ENCODE measurements around the gene ANKRD63.

Gene ANKRD63

GRCh38 chr15:40325188-40325587 lies 42.3 kb upstream of the ANKRD63 start:
- H3K27ac ChIP-seq (ENCODE audit: insufficient read depth, low read depth, low read length, poor library complexity, severe bottlenecking), result no peak overlapping the region
- no peak overlapping the region for H3K4me3 ChIP-seq (ENCODE audit: insufficient read depth, low read depth, low read length)
- H3K36me3 ChIP-seq (ENCODE audit: control insufficient read depth, insufficient read depth, low read length), result no peaks in the 10 kb centered on the region
- no peaks in the 10 kb centered on the region for H3K9me3 ChIP-seq (ENCODE audit: control insufficient read depth, low read length)
- H3K4me1 ChIP-seq (ENCODE audit: control insufficient read depth, insufficient read depth, low read length), result peaks cover 47% of the 10 kb centered on the region
- 78 to 83% methylated on average over 1 to 2 of the region's 2 CpGs for WGBS, 2 experiments
- peaks cover 33% of the 10 kb centered on the region for H3K27me3 ChIP-seq (ENCODE audit: control insufficient read depth, insufficient read depth, low read length, poor library complexity, severe bottlenecking)

GRCh38 chr15:40323953-40324937 lies 41.4 kb upstream of the ANKRD63 start:
- 1% methylated on average over 101 of the region's 101 CpGs for WGBS, 2 experiments
- Histone ChIP-seq H3K27ac (ENCODE audit: insufficient read depth, low read depth, low read length, poor library complexity, severe bottlenecking) (no peak overlapping the region), H3K27me3 (ENCODE audit: control insufficient read depth, insufficient read depth, low read length, poor library complexity, severe bottlenecking) (peaks cover 33% of the 10 kb centered on the region), H3K36me3 (ENCODE audit: control insufficient read depth, insufficient read depth, low read length) (no peaks in the 10 kb centered on the region), H3K9me3 (ENCODE audit: control insufficient read depth, low read length) (no peaks in the 10 kb centered on the region), H3K4me3 (ENCODE audit: insufficient read depth, low read depth, low read length) (peak overlapping the region; percentile 56), H3K4me1 (ENCODE audit: control insufficient read depth, insufficient read depth, low read length) (peaks cover 47% of the 10 kb centered on the region)

- Histone ChIP-seq H3K9me3 (ENCODE audit: control insufficient read depth, low read length) (no peaks in the 10 kb centered on the region), H3K27me3 (ENCODE audit: control insufficient read depth, insufficient read depth, low read length, poor library complexity, severe bottlenecking) (peaks cover 33% of the 10 kb centered on the region), H3K4me3 (ENCODE audit: insufficient read depth, low read depth, low read length) (peak within 1 kb of the TSS; percentile 56), H3K27ac (ENCODE audit: insufficient read depth, low read depth, low read length, poor library complexity, severe bottlenecking) (no peak within 1 kb of the TSS), H3K4me1 (ENCODE audit: control insufficient read depth, insufficient read depth, low read length) (peaks cover 42% of the 10 kb centered on the region), H3K36me3 (ENCODE audit: control insufficient read depth, insufficient read depth, low read length) (no peaks in the 10 kb centered on the region)
- WGBS, 2 experiments, result 0% methylated on average over 103 of the region's 103 CpGs
Measured at GRCh38 chr15:40323239-40323952, 40.5 kb upstream of the ANKRD63 start, which contains the start of gene INAFM2. TSS of gene INAFM2 (plus strand) at chr15:40323692. CDS start at chr15:40324056, 364 bp downstream.

DNA sequence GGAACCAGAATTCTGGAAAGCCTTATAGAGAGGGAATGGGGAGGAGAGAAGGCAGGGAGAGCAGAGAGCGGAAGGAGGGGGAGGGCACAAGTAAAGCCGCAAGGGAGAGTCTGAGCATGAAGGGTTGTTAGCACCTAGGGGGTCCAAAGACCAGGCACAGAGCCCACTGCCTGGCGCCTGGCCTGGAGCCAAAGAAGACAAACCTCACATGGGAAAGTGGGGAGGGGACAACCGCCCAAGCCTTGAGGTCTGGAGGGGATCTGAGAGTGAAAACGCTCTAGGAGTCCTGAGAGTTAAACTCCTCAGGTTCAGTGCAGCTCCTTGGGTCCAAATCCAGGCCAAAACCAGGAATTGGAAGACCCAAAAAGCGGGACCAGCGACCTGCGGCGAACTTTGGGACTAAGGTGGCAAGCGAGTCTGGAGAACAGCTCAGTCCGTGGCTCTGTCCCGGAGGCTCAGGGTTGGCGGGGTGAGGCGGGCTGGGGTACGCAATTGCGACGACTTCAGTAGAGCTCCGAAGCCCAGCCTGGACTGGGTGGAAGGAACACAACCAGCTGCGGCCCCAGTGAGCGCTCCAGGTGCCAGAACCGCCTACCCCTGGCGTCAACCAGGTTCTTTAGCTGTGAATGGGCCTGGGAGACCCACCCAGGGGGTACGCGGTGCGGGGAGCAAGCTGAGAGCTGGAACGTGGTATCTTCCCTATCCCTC lies 39.8 kb upstream of the ANKRD63 start:
- Histone ChIP-seq H3K4me3 (ENCODE audit: insufficient read depth, low read depth, low read length) (peak overlapping the region; percentile 56), H3K27me3 (ENCODE audit: control insufficient read depth, insufficient read depth, low read length, poor library complexity, severe bottlenecking) (peaks cover 33% of the 10 kb centered on the region), H3K27ac (ENCODE audit: insufficient read depth, low read depth, low read length, poor library complexity, severe bottlenecking) (no peak overlapping the region), H3K36me3 (ENCODE audit: control insufficient read depth, insufficient read depth, low read length) (no peaks in the 10 kb centered on the region), H3K9me3 (ENCODE audit: control insufficient read depth, low read length) (no peaks in the 10 kb centered on the region), H3K4me1 (ENCODE audit: control insufficient read depth, insufficient read depth, low read length) (peaks cover 35% of the 10 kb centered on the region)
- WGBS, 2 experiments, result 9% methylated on average over 26 of the region's 26 CpGs

DNA sequence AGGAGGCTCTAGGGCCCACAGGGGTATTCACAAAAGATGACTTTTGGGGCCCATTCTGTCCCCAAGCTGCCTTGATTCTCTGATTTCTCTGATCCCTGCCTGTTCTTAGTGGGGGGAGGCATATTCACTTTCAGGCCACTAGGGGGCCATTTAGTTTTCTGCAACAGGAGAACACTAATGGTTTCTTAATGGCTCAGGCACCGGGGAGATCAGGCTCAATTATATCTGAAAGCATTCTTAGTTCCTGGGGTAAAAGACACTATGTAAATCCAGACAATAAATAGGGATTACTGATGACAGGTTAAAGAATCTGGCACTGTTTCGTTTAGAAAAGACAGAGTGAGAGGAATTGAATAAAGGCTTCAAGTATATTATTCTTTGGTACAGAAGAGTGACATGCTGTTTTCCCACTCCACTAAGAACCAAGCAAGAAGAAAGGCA lies 38.1 kb upstream of the ANKRD63 start:
- WGBS, 2 experiments, result 16 to 22% methylated on average over 2 of the region's 2 CpGs
- no peaks in the 10 kb centered on the region for H3K9me3 ChIP-seq (ENCODE audit: control insufficient read depth, low read length)
- H3K4me1 ChIP-seq (ENCODE audit: control insufficient read depth, insufficient read depth, low read length), result peaks cover 19% of the 10 kb centered on the region
- H3K4me3 ChIP-seq (ENCODE audit: insufficient read depth, low read depth, low read length), result no peak overlapping the region
- H3K27ac ChIP-seq (ENCODE audit: insufficient read depth, low read depth, low read length, poor library complexity, severe bottlenecking), result no peak overlapping the region
- H3K36me3 ChIP-seq (ENCODE audit: control insufficient read depth, insufficient read depth, low read length), result no peaks in the 10 kb centered on the region
- peaks cover 33% of the 10 kb centered on the region for H3K27me3 ChIP-seq (ENCODE audit: control insufficient read depth, insufficient read depth, low read length, poor library complexity, severe bottlenecking)

DNA sequence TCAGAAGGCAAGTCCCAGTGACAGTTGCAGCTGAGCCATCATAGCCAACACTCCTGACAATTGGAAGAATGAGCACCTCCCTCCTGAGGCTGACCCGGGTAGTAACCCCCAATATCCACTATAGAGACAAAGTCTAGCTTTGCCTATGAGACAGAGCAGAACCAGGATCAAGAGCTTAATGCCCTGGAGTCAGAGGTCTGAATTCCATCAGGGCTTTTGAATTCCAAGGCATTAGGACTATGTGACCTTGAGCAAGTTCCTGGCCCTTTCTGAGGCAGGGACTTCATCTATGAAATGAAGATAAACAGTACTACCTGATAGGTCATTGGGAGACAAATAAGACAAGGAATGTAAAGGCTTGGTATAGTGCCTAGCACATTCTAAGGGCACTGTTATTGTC lies 37.5 kb upstream of the ANKRD63 start:
- WGBS, 2 experiments, result 76 to 82% methylated on average over 1 of the region's 1 CpG
- H3K27ac ChIP-seq (ENCODE audit: insufficient read depth, low read depth, low read length, poor library complexity, severe bottlenecking), result no peak overlapping the region
- H3K4me3 ChIP-seq (ENCODE audit: insufficient read depth, low read depth, low read length), result no peak overlapping the region
- H3K9me3 ChIP-seq (ENCODE audit: control insufficient read depth, low read length), result no peaks in the 10 kb centered on the region
- no peaks in the 10 kb centered on the region for H3K36me3 ChIP-seq (ENCODE audit: control insufficient read depth, insufficient read depth, low read length)
- H3K4me1 ChIP-seq (ENCODE audit: control insufficient read depth, insufficient read depth, low read length), result peaks cover 14% of the 10 kb centered on the region
- H3K27me3 ChIP-seq (ENCODE audit: control insufficient read depth, insufficient read depth, low read length, poor library complexity, severe bottlenecking), result peaks cover 28% of the 10 kb centered on the region

- WGBS, 2 experiments, result 95 to 99% methylated on average over 3 to 4 of the region's 4 CpGs
- Histone ChIP-seq H3K27me3 (ENCODE audit: control insufficient read depth, insufficient read depth, low read length, poor library complexity, severe bottlenecking) (peaks cover 10% of the 10 kb centered on the region), H3K36me3 (ENCODE audit: control insufficient read depth, insufficient read depth, low read length) (no peaks in the 10 kb centered on the region), H3K4me3 (ENCODE audit: insufficient read depth, low read depth, low read length) (no peak overlapping the region), H3K9me3 (ENCODE audit: control insufficient read depth, low read length) (no peaks in the 10 kb centered on the region), H3K4me1 (ENCODE audit: control insufficient read depth, insufficient read depth, low read length) (peaks cover 2% of the 10 kb centered on the region), H3K27ac (ENCODE audit: insufficient read depth, low read depth, low read length, poor library complexity, severe bottlenecking) (no peak overlapping the region)
Measured at GRCh38 chr15:40317580-40317979, 34.7 kb upstream of the ANKRD63 start.

DNA sequence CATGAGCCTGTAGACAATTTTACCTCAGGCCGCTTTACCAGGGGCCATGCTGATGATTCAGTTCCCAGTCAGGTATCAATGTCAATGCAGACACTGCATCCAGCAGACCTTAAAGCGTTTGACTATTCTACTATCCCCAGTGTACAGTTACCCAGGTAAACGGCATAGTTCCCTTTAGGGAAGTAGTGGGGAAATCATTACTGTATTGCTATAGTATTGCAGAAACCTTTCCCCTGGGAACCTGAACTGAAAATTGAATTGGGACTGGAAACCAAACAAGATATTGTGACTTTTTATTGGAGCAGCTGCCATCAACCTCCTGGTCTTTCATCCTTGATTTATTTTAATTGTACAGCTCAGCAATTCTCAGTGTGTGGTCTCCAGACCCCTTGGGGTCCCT lies 34.1 kb upstream of the ANKRD63 start:
- Histone ChIP-seq H3K9me3 (ENCODE audit: control insufficient read depth, low read length) (no peaks in the 10 kb centered on the region), H3K27ac (ENCODE audit: insufficient read depth, low read depth, low read length, poor library complexity, severe bottlenecking) (no peak overlapping the region), H3K4me1 (ENCODE audit: control insufficient read depth, insufficient read depth, low read length) (no peaks in the 10 kb centered on the region), H3K36me3 (ENCODE audit: control insufficient read depth, insufficient read depth, low read length) (no peaks in the 10 kb centered on the region), H3K27me3 (ENCODE audit: control insufficient read depth, insufficient read depth, low read length, poor library complexity, severe bottlenecking) (peaks cover 4% of the 10 kb centered on the region), H3K4me3 (ENCODE audit: insufficient read depth, low read depth, low read length) (no peak overlapping the region)
- 90 to 97% methylated on average over 3 of the region's 3 CpGs for WGBS, 2 experiments

- peaks cover 8% of the 10 kb centered on the region for H3K27me3 ChIP-seq (ENCODE audit: control insufficient read depth, insufficient read depth, low read length, poor library complexity, severe bottlenecking)
- 88 to 89% methylated on average over 4 of the region's 4 CpGs for WGBS, 2 experiments
- no peaks in the 10 kb centered on the region for H3K36me3 ChIP-seq (ENCODE audit: control insufficient read depth, insufficient read depth, low read length)
- H3K4me1 ChIP-seq (ENCODE audit: control insufficient read depth, insufficient read depth, low read length), result no peaks in the 10 kb centered on the region
- no peak overlapping the region for H3K27ac ChIP-seq (ENCODE audit: insufficient read depth, low read depth, low read length, poor library complexity, severe bottlenecking)
- H3K9me3 ChIP-seq (ENCODE audit: control insufficient read depth, low read length), result no peaks in the 10 kb centered on the region
- no peak overlapping the region for H3K4me3 ChIP-seq (ENCODE audit: insufficient read depth, low read depth, low read length)
Measured at GRCh38 chr15:40314723-40315276, 31.9 kb upstream of the ANKRD63 start.

All from ectodermal cell (in vitro differentiated cells).